H1 (cell line): Measurements from ENCODE around the gene CHRNA1. TPM values are rescaled to one million over a fixed set of nuclear protein-coding genes. Genes with fewer than 3 reads are reported as not detected.

Source experiments
- GTF2F1 ChIP-seq: IDR thresholded peaks from 2 replicates; pipeline ENCODE4 v1.6.1; 2012; ENCODE audit warnings: low read depth, low read length, improper control_type of control experiment, borderline replicate concordance
- NANOG ChIP-seq: IDR thresholded peaks from 2 replicates; pipeline ENCODE4 v1.6.1; 2011; ENCODE audit warnings: low read length, low read depth, mild to moderate bottlenecking, inconsistent platforms; ENCODE audit not compliant: insufficient read depth, poor library complexity, severe bottlenecking
- polyA plus RNA-seq, 7 experiments: library from polyadenylated mRNA; depleted of rRNA in 3 of 7; stranded (reverse) in 5 of 7; unstranded in 2 of 7; fragments of >200 nt in 5 of 7; fragments of 200-250 nt in 2 of 7; gene quantifications; 1 replicate in 5 of 7; 2 replicates in 1 of 7; 4 replicates in 1 of 7; pipeline versions ENCODE4 v1.2.1 to v1.2.3, GENCODE V29; 2011 to 2013; ENCODE audit warnings: missing spikeins in 2 of 7, mixed read lengths in 2 of 7
- total RNA-seq: library from RNA; stranded (reverse); fragmentation: NEBNext Ultra II Directional; extraction: Animal tissue kit (Norgen Biotek cat#: 25700); gene quantifications from 2 replicates; pipeline ENCODE4 v1.2.1, GENCODE V29; 2021

Gene CHRNA1
- total and polyA plus RNA-seq, 2 of the 8 experiments (the other 6 are each of a cell fraction or from before 2014, with no cell fraction given): 0.11 to 0.15 TPM

DNA sequence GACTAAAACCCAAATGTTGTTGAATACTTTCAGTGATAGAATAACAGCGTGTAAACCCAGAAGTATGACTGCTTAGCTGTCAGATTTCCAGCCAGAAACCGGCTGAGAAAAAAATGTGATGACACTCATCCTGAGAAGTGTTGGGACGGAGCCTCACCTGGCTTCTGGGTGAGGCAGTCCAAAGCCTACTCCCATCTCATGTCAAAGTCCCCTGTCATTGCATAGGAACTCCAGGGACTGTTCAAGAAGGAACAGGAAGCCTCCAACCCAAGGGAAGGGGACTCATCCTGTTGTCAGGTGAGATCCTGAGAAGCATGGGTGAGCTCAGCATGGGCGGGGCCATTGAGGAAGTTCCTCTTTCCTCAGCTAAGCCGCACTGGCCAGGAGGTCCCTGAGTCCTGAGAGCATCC, 11.3 kb upstream of the CHRNA1 start (continued):
- TF ChIP-seq NANOG (no peak), GTF2F1 (no peak)
- TF ChIP-seq, all 59 proteins: peak for 0
